GM13976 (cell line): ENCODE measurements around the gene CTBP2.

ENCODE experiments used
- DNase-seq: peaks from one replicate; pipeline ENCODE4 v3.0.0; 2012; ENCODE audit warnings: low spot score
- in situ Hi-C: fragments of 300-500 bp; cut with MboI; formaldehyde crosslinking; loops from one replicate; pipeline ENCODE4 v1.12.0; 2022; ENCODE audit warnings: low sequenced_read_pairs, mixed read lengths, inconsistent platforms; ENCODE audit not compliant: unreplicated experiment
- TF ChIP-seq, protein P1 (sequence below): IDR thresholded peaks from 2 replicates; pipeline ENCODE4 v1.5.1; 2012; ENCODE audit warnings: borderline replicate concordance, mild to moderate bottlenecking; ENCODE audit not compliant: insufficient read depth; ENCODE audit errors: extremely low read depth, missing control alignments, control extremely low read depth

The CTBP2 gene

GRCh38 chr10:124943301-124944092, 216.9 kb downstream of the CTBP2 start:
- TF ChIP-seq, protein P1, sequence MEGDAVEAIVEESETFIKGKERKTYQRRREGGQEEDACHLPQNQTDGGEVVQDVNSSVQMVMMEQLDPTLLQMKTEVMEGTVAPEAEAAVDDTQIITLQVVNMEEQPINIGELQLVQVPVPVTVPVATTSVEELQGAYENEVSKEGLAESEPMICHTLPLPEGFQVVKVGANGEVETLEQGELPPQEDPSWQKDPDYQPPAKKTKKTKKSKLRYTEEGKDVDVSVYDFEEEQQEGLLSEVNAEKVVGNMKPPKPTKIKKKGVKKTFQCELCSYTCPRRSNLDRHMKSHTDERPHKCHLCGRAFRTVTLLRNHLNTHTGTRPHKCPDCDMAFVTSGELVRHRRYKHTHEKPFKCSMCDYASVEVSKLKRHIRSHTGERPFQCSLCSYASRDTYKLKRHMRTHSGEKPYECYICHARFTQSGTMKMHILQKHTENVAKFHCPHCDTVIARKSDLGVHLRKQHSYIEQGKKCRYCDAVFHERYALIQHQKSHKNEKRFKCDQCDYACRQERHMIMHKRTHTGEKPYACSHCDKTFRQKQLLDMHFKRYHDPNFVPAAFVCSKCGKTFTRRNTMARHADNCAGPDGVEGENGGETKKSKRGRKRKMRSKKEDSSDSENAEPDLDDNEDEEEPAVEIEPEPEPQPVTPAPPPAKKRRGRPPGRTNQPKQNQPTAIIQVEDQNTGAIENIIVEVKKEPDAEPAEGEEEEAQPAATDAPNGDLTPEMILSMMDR = no peak
- in situ Hi-C loops = no loop called here
- no peak for DNase-seq

DNA sequence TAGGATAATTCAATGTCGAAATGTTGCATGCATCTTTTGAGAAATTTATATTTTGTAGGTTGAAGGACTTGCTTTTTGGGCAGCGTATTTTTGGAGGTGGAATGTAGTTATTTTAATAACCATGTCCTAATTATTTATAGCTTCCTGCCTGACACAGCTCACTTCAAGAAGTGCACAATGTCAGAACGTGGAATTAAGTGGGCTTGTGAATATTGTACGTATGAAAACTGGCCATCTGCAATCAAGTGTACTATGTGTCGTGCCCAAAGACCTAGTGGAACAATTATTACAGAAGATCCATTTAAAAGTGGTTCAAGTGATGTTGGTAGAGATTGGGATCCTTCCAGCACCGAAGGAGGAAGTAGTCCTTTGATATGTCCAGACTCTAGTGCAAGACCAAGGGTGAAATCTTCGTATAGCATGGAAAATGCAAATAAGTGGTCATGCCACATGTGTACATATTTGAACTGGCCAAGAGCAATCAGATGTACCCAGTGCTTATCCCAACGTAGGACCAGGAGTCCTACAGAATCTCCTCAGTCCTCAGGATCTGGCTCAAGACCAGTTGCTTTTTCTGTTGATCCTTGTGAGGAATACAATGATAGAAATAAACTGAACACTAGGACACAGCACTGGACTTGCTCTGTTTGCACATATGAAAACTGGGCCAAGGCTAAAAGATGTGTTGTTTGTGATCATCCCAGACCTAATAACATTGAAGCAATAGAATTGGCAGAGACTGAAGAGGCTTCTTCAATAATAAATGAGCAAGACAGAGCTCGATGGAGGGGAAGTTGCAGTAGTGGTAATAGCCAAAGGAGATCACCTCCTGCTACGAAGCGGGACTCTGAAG, 217.8 kb downstream of the CTBP2 start:
- TF ChIP-seq, protein P1 = no peak
- in situ Hi-C loops = no loop called here
- no peak for DNase-seq

DNA sequence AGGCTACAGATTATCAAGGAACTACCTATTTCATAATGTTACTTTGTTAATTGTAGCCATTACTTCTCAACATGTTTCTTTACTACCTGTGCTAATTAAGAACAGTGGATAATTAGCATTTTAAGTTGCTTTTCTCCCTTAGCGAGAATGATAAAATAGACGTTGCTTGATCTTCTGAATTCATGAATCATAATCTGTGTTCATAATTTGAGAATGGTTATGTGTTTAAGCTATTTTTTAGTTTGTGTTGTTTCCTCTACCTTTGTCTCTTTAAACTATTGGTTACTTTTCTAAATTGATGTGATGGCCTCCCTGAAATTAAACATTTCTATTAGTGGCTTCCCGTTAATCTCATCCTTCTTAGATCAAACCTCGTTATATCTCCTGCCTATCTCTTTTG, 218.5 kb downstream of the CTBP2 start, which contains the start of gene ZRANB1:
ZRANB1 (plus strand) TSS at position 301 of the 400 bp plus-strand sequence. CDS start 371 bp downstream, outside the sequence.
- TF ChIP-seq, protein P1 = no peak
- no peak for DNase-seq
- in situ Hi-C loops = no loop called here

DNA sequence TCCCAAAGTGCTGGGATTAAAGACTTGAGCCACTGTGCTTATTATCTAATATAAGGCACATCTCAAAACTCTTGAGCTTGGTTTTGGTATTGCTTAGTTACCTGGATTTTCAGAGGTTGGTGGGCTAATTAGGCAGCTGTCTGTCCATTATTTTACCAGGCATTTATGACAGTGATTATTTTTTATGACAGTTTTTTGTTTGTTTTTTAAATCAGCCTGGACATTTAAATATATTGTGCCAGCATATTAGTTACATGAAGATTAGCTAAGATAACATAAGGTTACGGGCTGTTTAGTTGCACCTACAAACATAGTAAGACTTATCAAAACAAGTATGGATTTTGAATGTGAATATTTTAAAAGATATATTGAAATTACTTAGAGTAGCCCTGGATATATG, 221.1 kb downstream of the CTBP2 start:
- TF ChIP-seq, protein P1 = no peak
- no peak for DNase-seq
- in situ Hi-C loops = no loop called here

GRCh38 chr10:124936813-124937212, 223.6 kb downstream of the CTBP2 start:
- in situ Hi-C loops = no loop called here
- DNase-seq = no peak
- TF ChIP-seq, protein P1 = no peak

DNA sequence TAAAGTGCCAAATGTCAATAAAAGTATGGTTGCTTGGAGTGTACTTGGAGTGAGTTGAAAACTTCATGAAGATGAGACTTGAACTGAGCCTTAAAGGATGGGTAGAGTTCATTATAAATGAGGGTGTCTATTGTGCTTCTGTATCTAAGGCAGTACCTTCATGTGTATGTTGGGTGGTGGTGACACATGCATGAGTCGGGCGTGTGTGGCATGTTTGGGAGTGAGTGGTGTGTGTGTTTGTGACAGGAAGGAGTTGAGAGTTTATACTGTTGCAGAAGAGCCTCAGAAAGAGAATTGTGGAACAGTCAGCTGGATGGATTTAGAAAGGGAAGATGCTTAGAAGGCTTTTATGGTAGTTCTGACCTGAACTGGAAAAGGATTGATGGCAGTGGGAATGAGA, 224.4 kb downstream of the CTBP2 start:
- no peak for DNase-seq
- TF ChIP-seq, protein P1 = no peak
- in situ Hi-C loops = no loop called here
